IMR-90 (cell line): ENCODE measurements around the gene ROM1. TPM values are rescaled to one million over a fixed set of nuclear protein-coding genes. Genes with fewer than 3 reads are reported as not detected.
"Not testable (repeated sequence)": the region's sequence is repeated elsewhere in the genome, so short reads cannot be mapped to it uniquely, and the experiment has no call there.

Source experiments
- ATAC-seq: fragments of 200-7000 bp; cut with Tn5 transposase; 2 replicates; pipeline ENCODE4 v1.9.1; 2020; ENCODE audit warnings: low read depth, mild to moderate bottlenecking, moderate library complexity
- BruUV-seq: library from RNA; stranded (reverse); fragments of 400-500 nt; replicated peaks from 2 replicates; lab custom pipeline; 2021; lab: Mats Ljungman, UMichigan
- CTCF ChIA-PET: fragments of 300-600 bp; formaldehyde crosslinking; extraction: SDS; loops from one replicate; lab custom pipeline; 2021; ENCODE audit warnings: antibody characterized with exemption; lab: Yijun Ruan, JAX
- POLR2A ChIA-PET: fragments of 300-600 bp; sonication (Branson Sonifier 250); formaldehyde crosslinking; loops from one replicate; lab custom pipeline; 2022; ENCODE audit warnings: antibody characterized with exemption; ENCODE audit not compliant: unreplicated experiment; lab: Charles Lee
- DNase-seq: peaks from one replicate; pipeline ENCODE4 v3.0.0; 2013
- H2AFZ ChIP-seq: replicated peaks from 2 replicates; pipeline ENCODE3; 2013; ENCODE audit warnings: low read length, mild to moderate bottlenecking; ENCODE audit not compliant: poor library complexity
- H2AK5ac ChIP-seq: 2 replicates; pipeline ENCODE4 v1.6.1; 2013; ENCODE audit warnings: low read depth, low read length, inconsistent platforms
- H2AK9ac ChIP-seq: replicated peaks from 2 replicates; pipeline ENCODE3; 2013; ENCODE audit warnings: mild to moderate bottlenecking, low read depth, low read length, moderate library complexity; ENCODE audit not compliant: poor library complexity
- H2BK120ac ChIP-seq: 2 replicates; pipeline ENCODE4 v1.6.1; 2013; ENCODE audit warnings: low read depth, low read length, inconsistent platforms
- H2BK15ac ChIP-seq: 3 replicates; pipeline ENCODE4 v1.6.1; 2013; ENCODE audit warnings: low read depth, low read length, inconsistent platforms
- H2BK20ac ChIP-seq: 2 replicates; pipeline ENCODE4 v1.6.1; 2013; ENCODE audit warnings: low read depth, mild to moderate bottlenecking, inconsistent platforms, low read length, moderate library complexity
- H2BK5ac ChIP-seq: 2 replicates; pipeline ENCODE4 v1.6.1; 2013; ENCODE audit warnings: mild to moderate bottlenecking, low read depth, low read length, inconsistent platforms; ENCODE audit not compliant: poor library complexity, severe bottlenecking
- H3K14ac ChIP-seq: replicated peaks from 2 replicates; pipeline ENCODE4 v1.6.1; 2013; ENCODE audit warnings: low read depth, low read length, inconsistent platforms
- H3K18ac ChIP-seq: 2 replicates; pipeline ENCODE4 v1.6.1; 2013; ENCODE audit warnings: low read depth, low read length, control low read depth
- H3K23ac ChIP-seq: 2 replicates; pipeline ENCODE4 v1.6.1; 2013; ENCODE audit warnings: low read depth, low read length, inconsistent platforms
- H3K27ac ChIP-seq: 2 replicates; pipeline ENCODE4 v1.5.1; 2013; ENCODE audit warnings: mild to moderate bottlenecking, control low read depth, low read length; ENCODE audit not compliant: insufficient read depth
- H3K27me3 ChIP-seq: 2 replicates; pipeline ENCODE4 v1.6.1; 2013; ENCODE audit warnings: low read length; ENCODE audit not compliant: control insufficient read depth, insufficient read depth
- H3K36me3 ChIP-seq: 2 replicates; pipeline ENCODE4 v1.6.1; 2013; ENCODE audit warnings: low read length, mixed read lengths; ENCODE audit not compliant: control insufficient read depth, insufficient read depth
- H3K4ac ChIP-seq: 2 replicates; pipeline ENCODE4 v1.6.1; 2013; ENCODE audit warnings: low read depth, low read length, inconsistent platforms
- H3K4me1 ChIP-seq: 2 replicates; pipeline ENCODE4 v1.6.1; 2013; ENCODE audit warnings: low read length, mixed read lengths; ENCODE audit not compliant: control insufficient read depth, insufficient read depth
- H3K4me2 ChIP-seq: 2 replicates; pipeline ENCODE4 v1.6.1; 2013; ENCODE audit warnings: low read depth, mild to moderate bottlenecking, control low read depth, low read length, moderate library complexity
- H3K4me3 ChIP-seq: 2 replicates; pipeline ENCODE4 v1.5.1; 2013; ENCODE audit warnings: low read depth, mild to moderate bottlenecking, control low read depth, low read length, moderate library complexity; ENCODE audit not compliant: insufficient read depth
- H3K56ac ChIP-seq: 2 replicates; pipeline ENCODE4 v1.6.1; 2013; ENCODE audit warnings: low read length, inconsistent platforms; ENCODE audit not compliant: insufficient read depth; ENCODE audit errors: extremely low read depth
- H3K79me1 ChIP-seq, 2 experiments: 2 replicates each; pipeline ENCODE4 v1.6.1; 2013; ENCODE audit warnings: low read length in 2 of 2, inconsistent platforms in 1 of 2, low read depth in 1 of 2
- H3K9ac ChIP-seq: 2 replicates; pipeline ENCODE4 v1.6.1; 2013; ENCODE audit warnings: low read depth, low read length, control low read depth
- H3K9me1 ChIP-seq: 2 replicates; pipeline ENCODE4 v1.6.1; 2013; ENCODE audit warnings: low read length, inconsistent platforms; ENCODE audit not compliant: insufficient read depth
- H3K9me3 ChIP-seq: 2 replicates; pipeline ENCODE4 v1.6.1; 2013; ENCODE audit warnings: low read length; ENCODE audit not compliant: control insufficient read depth, insufficient read depth
- H4K20me1 ChIP-seq: 2 replicates; pipeline ENCODE4 v1.6.1; 2013; ENCODE audit warnings: low read length, inconsistent platforms; ENCODE audit not compliant: insufficient read depth
- H4K5ac ChIP-seq: 2 replicates; pipeline ENCODE4 v1.6.1; 2013; ENCODE audit warnings: mild to moderate bottlenecking, low read depth, low read length, control low read depth
- H4K8ac ChIP-seq, 2 experiments: 2 replicates each; pipeline ENCODE4 v1.6.1; 2013; ENCODE audit warnings: low read depth in 2 of 2, low read length in 2 of 2, control low read depth in 1 of 2, inconsistent platforms in 1 of 2
- H4K91ac ChIP-seq: 2 replicates; pipeline ENCODE4 v1.6.1; 2013; ENCODE audit warnings: low read depth, low read length, inconsistent platforms; ENCODE audit not compliant: insufficient read depth
- WGBS, 2 experiments: methylation state at CpG; one replicate each; pipeline versions ENCODE4 v1.1.5 to v1.1.7; 2013; ENCODE audit warnings: missing lambda C conversion rate in 2 of 2; ENCODE audit not compliant: insufficient read length in 1 of 2; ENCODE audit errors: extremely low coverage in 2 of 2; 5-methylcytosine and 5-hydroxymethylcytosine counted together
- dilution Hi-C: fragments of 300-500 bp; cut with HindIII; formaldehyde crosslinking; loops from one replicate; pipeline ENCODE4 v1.14.3; 2018; ENCODE audit warnings: low sequenced_read_pairs; ENCODE audit not compliant: unreplicated experiment
- in situ Hi-C: fragments of 300-500 bp; cut with MboI; formaldehyde crosslinking; loops from 3 replicates; pipeline ENCODE4 v1.14.3; 2019; ENCODE audit warnings: low sequenced_read_pairs, inconsistent platforms, mixed read lengths
- intact Hi-C: fragments of 100-400 bp; cut with micrococcal nuclease; formaldehyde crosslinking; loops from 2 replicates; pipeline ENCODE4 v1.10.0; 2022
- polyA plus RNA-seq, 3 experiments: library from polyadenylated mRNA; depleted of rRNA; stranded (reverse); fragments of >200 nt; gene quantifications; 2 replicates each; pipeline ENCODE4 v1.2.3, GENCODE V29; 2012; ENCODE audit warnings: low replicate concordance in 1 of 3
- total RNA-seq: library from RNA; depleted of rRNA; stranded (reverse); fragments of >200 nt; gene quantifications from 2 replicates; pipeline ENCODE4 v1.2.3, GENCODE V29; 2012

ROM1 gene
- total and polyA plus RNA-seq, 2 of the 4 experiments (the other 2 are of a cell fraction): 2.2 to 2.5 TPM

- peaks cover 18% of the 10 kb centered on the region; the same call in 1 of the 2 replicates for H3K36me3 ChIP-seq
- H2AK5ac ChIP-seq, BruUV-seq, H2BK15ac ChIP-seq, H4K8ac ChIP-seq, H3K4me3 ChIP-seq, H3K4ac ChIP-seq, dilution Hi-C loops, H2AFZ ChIP-seq, H3K9ac ChIP-seq, intact Hi-C loops, DNase-seq, H3K4me1 ChIP-seq, H2BK5ac ChIP-seq, H4K5ac ChIP-seq, H2BK120ac ChIP-seq, H3K4me2 ChIP-seq, H3K18ac ChIP-seq, H3K27me3 ChIP-seq, H3K56ac ChIP-seq, H2BK20ac ChIP-seq, H3K27ac ChIP-seq, ATAC-seq, H3K23ac ChIP-seq, H3K9me1 ChIP-seq, in situ Hi-C loops, H2AK9ac ChIP-seq, H3K9me3 ChIP-seq, POLR2A ChIA-PET, H3K14ac ChIP-seq, H4K91ac ChIP-seq: not testable (repeated sequence)
- WGBS, 2 experiments: 100% methylated on average over 2 of the region's 14 CpGs; no CpG with 5 or more reads in 1 of the 2 experiments
- H3K79me1 ChIP-seq: peaks cover 21 to 28% of the 10 kb centered on the region in 2 experiments
- H4K20me1 ChIP-seq: peaks cover 11% of the 10 kb centered on the region
- CTCF ChIA-PET: interaction anchor here (0.6 kb wide), 1 partner anchor 24 kb away, joined by 3 read pairs; no protein-coding TSS in a partner anchor
Measured at GRCh38 chr11:62616957-62617356, 3.9 kb downstream of the ROM1 start.
